LoVo (cell line): ENCODE measurements around the gene CAMK1D.

Experiments used
- DNase-seq: peaks from one replicate; pipeline ENCODE4 v3.0.0-alpha.2; 2016; ENCODE audit warnings: low spot score

Gene CAMK1D

GRCh38 chr10:12597176-12597575 is 247.8 kb downstream of the CAMK1D start:
- no peak for DNase-seq

DNA sequence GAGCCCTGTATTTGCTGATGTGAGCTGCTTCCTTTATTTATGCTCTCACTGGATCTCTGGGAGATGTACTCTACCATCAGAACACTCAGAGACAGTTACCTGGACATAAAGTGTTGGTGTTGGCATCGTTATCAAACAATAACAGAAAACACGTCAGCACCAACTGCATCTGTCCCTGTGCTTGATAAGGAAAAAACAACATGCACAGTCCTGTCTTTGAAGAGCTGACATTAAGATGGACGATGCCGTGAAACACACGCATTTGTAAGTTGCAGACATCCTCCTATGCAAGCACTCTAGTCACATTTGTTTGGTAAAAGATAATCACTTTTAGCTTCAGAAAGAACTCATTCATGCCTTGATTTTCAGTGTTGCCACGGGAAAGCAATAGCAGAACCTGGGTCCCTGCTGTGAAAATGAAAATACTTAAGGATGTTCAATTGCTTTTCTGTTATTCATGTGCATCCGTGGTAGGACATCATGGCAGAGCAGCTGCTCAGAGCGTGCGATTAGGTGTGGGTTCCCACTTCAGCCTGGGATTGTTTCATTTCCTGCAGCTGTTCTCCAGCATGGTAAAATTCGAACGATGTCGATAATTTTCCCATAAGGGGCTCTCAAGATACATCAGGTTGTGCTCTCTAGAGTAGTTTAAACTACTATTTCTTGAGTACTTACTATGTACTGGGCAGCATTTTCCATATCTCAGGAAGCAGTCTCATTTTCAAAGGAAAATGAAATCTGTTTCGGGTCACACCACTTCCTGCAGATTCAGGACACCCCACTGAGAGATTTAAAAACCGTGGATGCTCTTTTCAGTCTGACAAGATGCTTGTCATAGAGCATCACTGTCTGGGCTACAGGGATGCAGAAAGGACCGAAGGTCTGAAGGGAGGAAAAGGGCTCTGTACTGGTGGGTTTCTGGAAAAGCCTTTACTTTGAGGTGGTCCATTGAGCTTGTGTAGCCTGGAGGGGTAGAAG is 248.7 kb downstream of the CAMK1D start:
- DNase-seq = no peak

DNA sequence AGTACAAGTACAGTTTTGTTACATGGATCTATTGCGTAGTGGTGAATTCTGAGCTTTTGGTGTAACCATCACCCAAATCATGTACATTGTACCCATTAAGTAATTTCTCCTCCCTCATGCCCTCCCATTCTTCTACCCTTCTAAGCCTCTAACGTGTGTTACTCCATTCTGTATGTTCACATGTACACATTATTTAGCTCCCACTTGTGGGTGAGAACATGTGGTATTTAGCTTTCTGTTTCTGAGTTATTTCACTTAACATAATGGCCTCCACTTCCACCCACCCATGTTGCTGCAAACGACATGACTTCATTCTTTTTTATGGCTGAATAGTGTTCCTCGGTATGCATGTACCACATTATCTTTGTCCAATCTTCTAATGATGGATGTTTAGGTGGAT is 251.3 kb downstream of the CAMK1D start:
- no peak for DNase-seq

DNA sequence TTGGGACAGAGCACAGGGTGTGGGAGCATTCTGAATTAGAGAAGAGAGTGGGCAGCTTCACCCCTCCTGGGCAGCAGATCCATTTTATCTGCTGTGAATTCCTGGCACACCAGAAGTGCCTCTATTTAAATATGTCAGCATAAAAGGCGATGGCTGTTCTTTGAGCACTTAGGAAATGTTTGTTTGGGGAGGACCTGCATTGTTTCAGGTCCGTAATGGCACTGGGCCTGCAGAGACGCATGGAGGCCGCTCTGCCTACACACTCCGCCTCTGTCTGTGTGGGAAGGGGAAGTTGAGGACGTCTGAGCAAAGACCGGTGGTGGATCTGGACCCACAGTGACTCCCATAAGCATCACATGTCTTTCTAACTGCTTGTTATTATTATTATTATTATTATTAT is 253.2 kb downstream of the CAMK1D start:
- no peak for DNase-seq

GRCh38 chr10:12603766-12604470 is 254.6 kb downstream of the CAMK1D start:
- no peak for DNase-seq

GRCh38 chr10:12605580-12606405 is 256.4 kb downstream of the CAMK1D start:
- peak; percentile 64 for DNase-seq

DNA sequence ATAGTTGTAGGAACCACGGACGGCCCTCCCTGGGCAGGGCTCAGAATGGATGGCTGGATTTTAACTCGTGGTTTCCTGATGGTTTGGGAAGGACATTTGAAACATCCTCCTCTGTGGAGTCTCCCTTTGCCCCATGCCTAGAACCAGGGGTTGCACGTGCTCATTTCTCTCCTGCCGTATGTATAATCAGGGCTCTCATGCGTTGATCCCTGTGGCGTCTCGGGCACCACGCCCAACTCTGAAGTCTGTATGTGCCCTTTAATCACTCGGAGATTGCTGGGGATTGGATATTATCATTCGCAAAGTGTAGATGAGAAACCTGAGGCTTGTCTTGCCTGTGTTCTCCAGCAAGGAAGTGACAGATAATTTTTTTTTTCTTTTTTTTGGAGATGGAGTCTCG is 257.1 kb downstream of the CAMK1D start:
- DNase-seq = no peak

DNA sequence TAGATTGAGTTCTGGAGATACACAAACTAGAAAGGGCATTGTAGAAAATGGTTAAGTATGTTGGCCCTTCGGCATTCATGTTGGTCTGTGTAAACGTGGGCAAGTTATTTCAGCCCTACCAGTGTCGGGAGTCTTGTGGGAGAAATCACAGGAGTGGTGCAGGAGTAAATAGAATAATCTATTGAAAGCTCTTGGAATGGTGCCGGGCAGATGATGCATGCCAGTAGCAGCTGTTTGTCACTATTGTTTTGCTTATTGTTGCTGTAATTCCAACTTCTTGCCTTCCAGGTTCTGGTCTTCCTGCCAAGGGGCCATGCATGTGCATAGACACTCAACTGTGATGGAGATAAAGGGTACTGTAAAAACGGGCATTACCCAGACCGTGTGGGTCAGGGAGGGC is 259.4 kb downstream of the CAMK1D start:
- no peak for DNase-seq

DNA sequence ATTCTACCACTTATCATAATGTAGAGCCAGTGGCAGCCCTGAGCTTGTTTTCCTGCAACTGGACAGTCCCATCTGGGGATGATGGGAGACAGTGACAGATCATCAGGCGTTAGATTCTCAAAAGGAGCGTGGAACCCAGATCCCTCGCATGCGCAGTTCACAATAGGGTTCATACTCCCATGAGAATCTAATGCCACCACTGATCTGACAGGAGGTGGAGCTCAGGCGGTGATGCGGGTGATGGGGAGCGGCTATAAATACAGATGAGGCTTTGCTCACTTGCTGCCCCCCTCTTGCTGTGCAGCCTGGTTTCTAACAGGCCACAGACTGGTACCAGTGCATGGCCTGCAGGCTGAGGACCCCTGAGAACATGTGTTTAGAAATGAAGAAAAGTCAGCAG is 260.1 kb downstream of the CAMK1D start:
- no peak for DNase-seq

GRCh38 chr10:12613136-12613535 is 263.8 kb downstream of the CAMK1D start:
- DNase-seq = no peak

DNA sequence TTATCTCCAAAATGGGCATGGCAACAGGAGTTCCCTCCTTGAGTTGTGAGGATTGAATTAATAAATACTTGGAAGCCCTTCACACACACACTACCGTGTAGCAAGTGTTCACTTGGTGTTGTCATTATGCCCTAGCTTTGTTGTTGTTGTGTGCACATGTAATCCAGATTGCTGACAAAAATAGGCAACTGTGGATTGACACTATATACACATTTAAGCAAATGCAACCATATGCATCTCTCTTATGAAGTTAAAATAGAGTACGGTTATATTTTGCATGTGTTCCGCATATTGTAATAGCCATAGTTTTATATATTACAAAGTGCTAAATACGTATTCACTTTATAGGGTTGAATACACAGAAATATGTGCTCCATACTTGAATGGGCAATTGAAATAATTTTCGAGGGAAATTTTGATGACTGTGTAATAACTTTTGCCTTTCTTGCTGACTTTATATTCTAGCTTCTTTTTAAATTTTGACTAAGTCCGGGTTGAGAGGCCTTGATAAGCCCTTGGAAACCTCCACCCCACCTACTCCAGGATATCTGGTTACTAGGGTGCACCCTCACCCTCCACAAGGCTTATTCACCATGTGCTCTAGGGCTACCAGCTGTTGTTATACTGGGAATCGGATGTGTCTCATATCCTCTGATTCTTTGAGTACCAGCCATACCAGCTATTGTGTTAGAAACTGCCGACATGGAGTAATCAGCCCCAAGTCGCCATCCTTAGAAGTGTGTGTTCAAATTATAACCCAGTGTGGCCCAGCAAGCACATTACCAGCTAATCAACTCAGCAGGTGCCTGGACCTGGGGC is 265.0 kb downstream of the CAMK1D start:
- no peak for DNase-seq

GRCh38 chr10:12615296-12616220 is 266.2 kb downstream of the CAMK1D start:
- no peak for DNase-seq

- no peak for DNase-seq
Observed at GRCh38 chr10:12617191-12618175, 268.1 kb downstream of the CAMK1D start.

DNA sequence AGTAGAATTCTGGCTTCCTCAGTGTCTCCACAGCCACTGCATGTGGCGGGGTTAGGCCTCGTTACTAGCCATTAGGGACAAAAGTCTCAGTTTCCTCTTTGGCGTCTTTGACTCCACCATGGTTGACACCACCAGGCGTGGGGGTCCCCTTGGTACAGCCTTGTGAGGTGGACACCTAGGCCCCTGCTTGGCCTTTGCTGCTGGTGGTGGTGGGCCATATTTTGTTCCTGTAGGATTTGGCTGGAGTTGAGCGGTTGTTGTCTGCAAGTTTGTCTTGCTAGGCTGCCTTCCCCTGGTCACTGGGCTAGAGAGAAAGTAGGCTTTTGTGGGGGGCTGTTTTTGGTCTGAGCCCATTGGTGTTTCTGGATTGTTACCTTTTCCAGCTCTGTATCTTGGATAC is 272.7 kb downstream of the CAMK1D start:
- DNase-seq = no peak

DNA sequence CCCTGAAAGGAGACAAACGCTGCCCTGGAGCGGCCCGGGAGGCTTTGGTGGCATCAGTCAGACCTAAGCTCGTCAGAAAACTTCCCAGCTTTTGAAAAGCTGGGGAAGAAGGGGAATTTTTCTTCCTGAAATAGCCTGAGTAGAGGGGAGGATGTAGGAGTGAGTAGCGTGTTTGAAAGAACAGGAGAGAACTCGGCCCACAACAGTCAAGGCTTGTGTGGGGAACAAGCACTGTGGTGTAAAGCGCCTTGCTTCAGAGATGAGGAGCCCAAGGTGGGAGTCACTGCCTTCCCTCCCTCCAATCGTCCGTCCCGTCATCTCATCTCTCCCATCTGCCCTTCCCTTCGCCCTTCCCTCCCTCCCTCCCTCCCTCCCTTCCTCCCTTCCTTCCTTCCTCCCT is 273.3 kb downstream of the CAMK1D start:
- DNase-seq = no peak

- no peak for DNase-seq
Observed at GRCh38 chr10:12625393-12626023, 276.2 kb downstream of the CAMK1D start.

GRCh38 chr10:12628153-12628552 is 278.8 kb downstream of the CAMK1D start:
- no peak for DNase-seq

DNA sequence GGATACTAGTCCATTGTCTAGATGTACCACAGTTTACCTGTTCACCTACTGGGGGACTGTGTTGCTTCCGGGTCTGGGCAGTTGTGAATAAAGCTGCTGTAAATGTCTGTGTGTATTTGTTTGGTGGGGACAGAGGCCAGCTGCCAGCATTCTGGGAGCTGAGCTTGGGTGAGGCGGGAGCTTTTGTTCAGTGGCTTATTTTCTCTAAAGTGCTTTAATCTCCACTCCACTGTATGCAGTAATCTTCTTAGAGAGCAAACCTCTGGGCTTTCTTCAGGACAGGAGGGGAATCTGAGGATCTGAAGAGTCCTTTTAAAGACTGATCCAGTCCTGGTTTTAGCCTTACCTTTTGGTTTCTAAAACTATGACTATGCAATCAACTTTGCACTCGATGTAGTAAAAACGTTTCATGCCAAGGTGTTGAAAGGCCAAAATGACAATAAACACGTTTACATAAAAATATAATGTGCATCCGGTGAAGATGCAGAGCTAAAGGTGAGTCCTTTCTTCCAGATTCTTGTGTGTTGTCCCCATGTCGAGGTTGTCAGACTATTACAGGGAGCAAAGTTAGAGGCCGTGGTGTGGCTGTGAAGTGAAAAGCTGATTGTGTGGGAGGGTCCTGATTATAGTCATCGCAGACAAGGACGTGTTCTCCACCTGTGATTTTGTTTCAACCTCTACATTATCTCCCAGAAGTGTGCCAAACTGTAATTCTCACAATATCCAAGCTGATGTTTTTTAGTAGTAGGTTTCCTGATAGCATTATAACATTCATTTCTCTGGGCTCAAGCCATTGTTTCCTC is 279.8 kb downstream of the CAMK1D start:
- DNase-seq = peak; percentile 32
